Measurements from ENCODE around the gene FIGNL2.
"Not testable (repeated sequence)": the region's sequence is repeated elsewhere in the genome, so short reads cannot be mapped to it uniquely, and the experiment has no call there.

The FIGNL2 gene

GRCh38 chr12:51886021-51886710 lies 37.6 kb upstream of the FIGNL2 start:
- DNase-seq (ENCODE audit: low read depth) = peak; percentile 92
- no peak overlapping the region for H3K4me3 ChIP-seq (ENCODE audit: control insufficient read depth, low read depth, low read length)
- no peak for TF ChIP-seq CTCF (IDR thresholded peaks at IDR 0.05; ENCODE audit: control insufficient read depth, insufficient read depth, low read depth, low read length, missing control alignments)

GRCh38 chr12:51885294-51886020 lies 36.9 kb upstream of the FIGNL2 start:
- H3K4me3 ChIP-seq (ENCODE audit: control insufficient read depth, low read depth, low read length); DNase-seq (ENCODE audit: low read depth): not testable (repeated sequence)

- no peak overlapping the region for H3K4me3 ChIP-seq (ENCODE audit: control insufficient read depth, low read depth, low read length)
- no peak for TF ChIP-seq CTCF (IDR thresholded peaks at IDR 0.05; ENCODE audit: control insufficient read depth, insufficient read depth, low read depth, low read length, missing control alignments)
- DNase-seq (ENCODE audit: low read depth) = no peak
Observed at GRCh38 chr12:51884676-51885229, 36.2 kb upstream of the FIGNL2 start.

GRCh38 chr12:51883998-51884675 lies 35.6 kb upstream of the FIGNL2 start:
- DNase-seq (ENCODE audit: low read depth) = no peak
- no peak for TF ChIP-seq CTCF (IDR thresholded peaks at IDR 0.05; ENCODE audit: control insufficient read depth, insufficient read depth, low read depth, low read length, missing control alignments)
- H3K4me3 ChIP-seq (ENCODE audit: control insufficient read depth, low read depth, low read length) = no peak overlapping the region

GRCh38 chr12:51883295-51883694 lies 34.8 kb upstream of the FIGNL2 start:
- no peak for DNase-seq (ENCODE audit: low read depth)
- no peak overlapping the region for H3K4me3 ChIP-seq (ENCODE audit: control insufficient read depth, low read depth, low read length)
- TF ChIP-seq CTCF (IDR thresholded peaks at IDR 0.05; ENCODE audit: control insufficient read depth, insufficient read depth, low read depth, low read length, missing control alignments) = no peak

- no peak for DNase-seq (ENCODE audit: low read depth)
- H3K4me3 ChIP-seq (ENCODE audit: control insufficient read depth, low read depth, low read length) = no peak overlapping the region
- no peak for TF ChIP-seq CTCF (IDR thresholded peaks at IDR 0.05; ENCODE audit: control insufficient read depth, insufficient read depth, low read depth, low read length, missing control alignments)
Observed at GRCh38 chr12:51879102-51879501, 30.6 kb upstream of the FIGNL2 start.

GRCh38 chr12:51874486-51874885 lies 26.0 kb upstream of the FIGNL2 start:
- DNase-seq (ENCODE audit: low read depth) = no peak
- TF ChIP-seq CTCF (IDR thresholded peaks at IDR 0.05; ENCODE audit: control insufficient read depth, insufficient read depth, low read depth, low read length, missing control alignments) = no peak
- H3K4me3 ChIP-seq (ENCODE audit: control insufficient read depth, low read depth, low read length) = no peak overlapping the region

All from AG09309 (cell line).